Glomerular endothelial cell (primary cell): ENCODE data around the gene SART3. TPM values are rescaled to one million over a fixed set of nuclear protein-coding genes. Genes with fewer than 3 reads are reported as not detected.
"Not testable (repeated sequence)": the region's sequence is repeated elsewhere in the genome, so short reads cannot be mapped to it uniquely, and the experiment has no call there.

ENCODE experiments used
- DNase-seq: peaks from one replicate; pipeline ENCODE4 v3.0.0-alpha.2; 2011; ENCODE audit warnings: low read depth, low spot score; ENCODE audit errors: extremely low read depth
- total RNA-seq: library from RNA; depleted of rRNA; stranded (reverse); fragments of >200 nt; gene quantifications from 2 replicates; pipeline ENCODE4 v1.2.3, GENCODE V29; 2015

Gene SART3
- total RNA-seq, 1 donor from 2014 or later: 54.7 TPM

GRCh38 chr12:108582978-108583770 is 22.2 kb upstream of the SART3 start:
- no peak for DNase-seq

- no peak for DNase-seq
Measured at GRCh38 chr12:108582509-108582908, 21.5 kb upstream of the SART3 start.

GRCh38 chr12:108581311-108582227 is 20.6 kb upstream of the SART3 start:
- DNase-seq: no peak

GRCh38 chr12:108580531-108580930 is 19.6 kb upstream of the SART3 start:
- DNase-seq: no peak

GRCh38 chr12:108578813-108579212 is 17.8 kb upstream of the SART3 start:
- no peak for DNase-seq

- no peak for DNase-seq
Measured at GRCh38 chr12:108578264-108578663, 17.3 kb upstream of the SART3 start.

- no peak for DNase-seq
Measured at GRCh38 chr12:108577458-108577857, 16.5 kb upstream of the SART3 start.

- DNase-seq: no peak
Measured at GRCh38 chr12:108576660-108577234, 15.8 kb upstream of the SART3 start.

GRCh38 chr12:108575199-108575912 is 14.4 kb upstream of the SART3 start:
- DNase-seq: no peak

- DNase-seq: not testable (repeated sequence)
Measured at GRCh38 chr12:108574276-108574675, 13.3 kb upstream of the SART3 start.

GRCh38 chr12:108573317-108573716 is 12.3 kb upstream of the SART3 start:
- no peak for DNase-seq

- no peak for DNase-seq
Measured at GRCh38 chr12:108572166-108572790, 11.3 kb upstream of the SART3 start.

- no peak for DNase-seq
Measured at GRCh38 chr12:108571609-108572165, 10.7 kb upstream of the SART3 start.

- DNase-seq: no peak
Measured at GRCh38 chr12:108570743-108571608, 10.0 kb upstream of the SART3 start.

GRCh38 chr12:108568338-108569154 is 7.6 kb upstream of the SART3 start:
- DNase-seq: no peak

- DNase-seq: no peak
Measured at GRCh38 chr12:108567406-108568337, 6.7 kb upstream of the SART3 start.

- DNase-seq: no peak
Measured at GRCh38 chr12:108566452-108566851, 5.5 kb upstream of the SART3 start.
